PFSK-1 (cell line): ENCODE data around the gene PLIN3.

ENCODE experiments used
- FOXP2 ChIP-seq: optimal IDR thresholded peaks from 2 replicates; pipeline ENCODE3; 2011; ENCODE audit warnings: borderline replicate concordance, control low read depth, inconsistent platforms; ENCODE audit not compliant: insufficient read depth; ENCODE audit errors: extremely low read length, extremely low read depth
- POLR2AphosphoS5 ChIP-seq: IDR thresholded peaks from 2 replicates; pipeline ENCODE4 v1.6.1; 2012; ENCODE audit warnings: low read depth, mild to moderate bottlenecking, control low read depth, low read length, moderate library complexity
- SIN3A ChIP-seq: IDR thresholded peaks from 2 replicates; pipeline ENCODE4 v1.6.1; 2012; ENCODE audit warnings: mild to moderate bottlenecking, low read length, moderate library complexity, borderline replicate concordance; ENCODE audit not compliant: insufficient read depth
- TAF1 ChIP-seq: IDR thresholded peaks from 2 replicates; pipeline ENCODE4 v1.6.1; 2012; ENCODE audit warnings: low read length, control low read depth, borderline replicate concordance; ENCODE audit not compliant: insufficient read depth
- TF ChIP-seq, protein P1 (sequence below), 2 experiments: IDR thresholded peaks; 2 replicates each; pipeline versions ENCODE4 v1.6.1 to v1.8.0; 2011 to 2012; ENCODE audit warnings: low read depth in 2 of 2, low read length in 2 of 2, control low read depth in 1 of 2, inconsistent platforms in 1 of 2, mild to moderate bottlenecking in 1 of 2, moderate library complexity in 1 of 2; ENCODE audit not compliant: insufficient read depth in 1 of 2

The PLIN3 gene

DNA sequence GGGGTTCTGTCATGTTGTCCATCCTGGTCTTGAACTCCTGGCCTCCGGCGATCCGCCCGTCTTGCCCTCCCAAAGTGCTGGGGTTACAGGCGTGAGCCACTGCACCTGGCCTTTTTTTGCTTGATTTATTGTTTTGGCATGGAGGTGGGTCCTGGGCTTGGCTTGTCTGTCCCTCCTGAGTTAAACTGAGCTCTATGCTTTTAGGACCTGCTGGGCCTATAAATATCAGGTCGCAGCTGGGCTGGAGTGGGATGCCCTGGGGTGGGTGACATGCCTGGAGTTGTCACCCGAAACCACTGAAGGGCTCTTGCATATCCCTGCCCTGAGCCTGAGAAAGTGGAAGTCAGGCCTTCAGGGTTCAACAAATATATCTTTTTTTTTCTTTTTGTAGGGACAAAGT is 29.7 kb upstream of the PLIN3 start:
- TF ChIP-seq SIN3A (no peak), POLR2AphosphoS5 (no peak), TAF1 (no peak), FOXP2 (no peak)
- TF ChIP-seq, protein P1, sequence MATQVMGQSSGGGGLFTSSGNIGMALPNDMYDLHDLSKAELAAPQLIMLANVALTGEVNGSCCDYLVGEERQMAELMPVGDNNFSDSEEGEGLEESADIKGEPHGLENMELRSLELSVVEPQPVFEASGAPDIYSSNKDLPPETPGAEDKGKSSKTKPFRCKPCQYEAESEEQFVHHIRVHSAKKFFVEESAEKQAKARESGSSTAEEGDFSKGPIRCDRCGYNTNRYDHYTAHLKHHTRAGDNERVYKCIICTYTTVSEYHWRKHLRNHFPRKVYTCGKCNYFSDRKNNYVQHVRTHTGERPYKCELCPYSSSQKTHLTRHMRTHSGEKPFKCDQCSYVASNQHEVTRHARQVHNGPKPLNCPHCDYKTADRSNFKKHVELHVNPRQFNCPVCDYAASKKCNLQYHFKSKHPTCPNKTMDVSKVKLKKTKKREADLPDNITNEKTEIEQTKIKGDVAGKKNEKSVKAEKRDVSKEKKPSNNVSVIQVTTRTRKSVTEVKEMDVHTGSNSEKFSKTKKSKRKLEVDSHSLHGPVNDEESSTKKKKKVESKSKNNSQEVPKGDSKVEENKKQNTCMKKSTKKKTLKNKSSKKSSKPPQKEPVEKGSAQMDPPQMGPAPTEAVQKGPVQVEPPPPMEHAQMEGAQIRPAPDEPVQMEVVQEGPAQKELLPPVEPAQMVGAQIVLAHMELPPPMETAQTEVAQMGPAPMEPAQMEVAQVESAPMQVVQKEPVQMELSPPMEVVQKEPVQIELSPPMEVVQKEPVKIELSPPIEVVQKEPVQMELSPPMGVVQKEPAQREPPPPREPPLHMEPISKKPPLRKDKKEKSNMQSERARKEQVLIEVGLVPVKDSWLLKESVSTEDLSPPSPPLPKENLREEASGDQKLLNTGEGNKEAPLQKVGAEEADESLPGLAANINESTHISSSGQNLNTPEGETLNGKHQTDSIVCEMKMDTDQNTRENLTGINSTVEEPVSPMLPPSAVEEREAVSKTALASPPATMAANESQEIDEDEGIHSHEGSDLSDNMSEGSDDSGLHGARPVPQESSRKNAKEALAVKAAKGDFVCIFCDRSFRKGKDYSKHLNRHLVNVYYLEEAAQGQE (IDR thresholded peaks at IDR 0.05; ENCODE audit: insufficient read depth in 1 of 2, low read depth in 2 of 2, low read length in 2 of 2), result no peak

DNA sequence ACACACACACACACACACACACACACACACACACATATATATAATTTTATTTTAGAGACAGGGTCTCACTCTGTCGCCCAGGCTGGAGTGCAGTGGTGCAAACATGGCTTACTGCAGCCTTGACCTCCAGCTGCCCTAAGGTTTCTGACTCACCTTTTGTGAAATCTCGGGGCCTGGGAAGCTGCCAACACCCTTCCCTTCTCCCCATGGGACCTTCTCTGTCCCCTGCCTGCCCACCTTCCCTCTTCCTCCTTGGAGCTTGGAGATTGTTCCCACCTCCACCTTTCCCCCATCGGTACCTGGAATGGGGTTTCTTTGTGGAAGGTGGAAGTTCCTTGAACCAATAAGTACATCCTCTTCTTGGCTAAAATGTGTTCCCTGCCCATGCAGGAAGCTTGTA is 28.9 kb upstream of the PLIN3 start:
- TF ChIP-seq, protein P1 (IDR thresholded peaks at IDR 0.05; ENCODE audit: insufficient read depth in 1 of 2, low read depth in 2 of 2, low read length in 2 of 2), result no peak
- TF ChIP-seq TAF1 (no peak), FOXP2 (no peak), SIN3A (no peak), POLR2AphosphoS5 (no peak)

DNA sequence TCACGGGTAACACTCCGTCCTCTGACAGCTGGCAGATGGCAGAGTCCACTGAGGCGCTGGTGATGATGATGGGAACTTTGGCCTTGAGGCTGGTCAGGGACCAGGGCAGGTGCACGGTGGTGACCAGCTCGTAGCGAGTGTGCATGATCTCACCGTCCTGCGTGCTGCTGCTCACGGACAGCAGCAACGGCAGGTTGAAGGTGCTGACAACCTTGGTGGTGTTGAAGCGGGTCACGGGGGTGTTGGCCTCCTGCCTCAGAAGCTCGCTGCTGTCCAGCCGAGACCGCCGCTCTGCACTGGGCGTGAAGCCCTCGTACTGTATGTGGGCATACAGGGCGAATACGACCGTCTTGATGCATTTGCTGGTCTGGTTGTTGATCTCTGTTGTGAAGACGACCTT is 23.6 kb upstream of the PLIN3 start:
- no peak for TF ChIP-seq TAF1
- TF ChIP-seq, protein P1 (IDR thresholded peaks at IDR 0.05; ENCODE audit: insufficient read depth in 1 of 2, low read depth in 2 of 2, low read length in 2 of 2), result no peak
- TF ChIP-seq FOXP2, result no peak
- no peak for TF ChIP-seq POLR2AphosphoS5
- TF ChIP-seq SIN3A, result no peak

DNA sequence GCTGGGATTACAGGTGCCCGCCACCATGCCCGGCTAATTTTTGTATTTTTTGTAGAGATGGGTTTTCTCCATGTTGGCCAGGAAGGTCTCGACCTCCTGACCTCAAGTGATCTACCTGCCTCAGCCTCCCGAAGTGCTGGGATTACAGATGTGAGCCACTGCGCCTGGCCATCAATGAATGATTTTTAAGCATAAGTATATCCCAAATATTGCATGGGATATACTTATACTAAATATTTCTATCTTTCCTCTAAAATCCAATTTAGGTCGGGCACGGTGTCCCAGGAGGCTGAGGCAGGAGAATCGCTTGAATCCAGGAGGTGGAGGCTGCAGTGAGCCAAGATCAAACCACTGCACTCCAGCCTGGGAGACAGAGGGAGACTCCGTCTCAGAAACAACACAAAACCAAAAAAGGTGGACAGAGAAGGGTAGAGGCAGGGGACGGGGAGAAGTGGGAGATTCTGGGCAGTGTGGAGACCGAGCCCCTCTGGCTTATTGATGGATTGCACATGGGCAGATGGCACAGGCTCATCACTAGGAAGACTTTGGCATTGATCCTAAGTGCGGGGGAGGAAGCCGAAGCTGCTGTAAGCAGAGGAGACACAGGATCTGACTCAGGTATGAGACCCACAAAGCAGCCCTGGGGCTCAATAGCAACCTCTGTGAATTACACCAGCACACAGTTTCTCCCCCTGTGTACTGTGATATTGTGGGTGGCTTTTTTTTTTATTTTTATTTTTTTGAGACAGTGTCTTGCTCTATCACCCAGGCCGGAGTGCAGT is 21.8 kb upstream of the PLIN3 start:
- peak; percentile 49 for TF ChIP-seq FOXP2
- TF ChIP-seq, protein P1 (IDR thresholded peaks at IDR 0.05; ENCODE audit: insufficient read depth in 1 of 2, low read depth in 2 of 2, low read length in 2 of 2), result no peak

DNA sequence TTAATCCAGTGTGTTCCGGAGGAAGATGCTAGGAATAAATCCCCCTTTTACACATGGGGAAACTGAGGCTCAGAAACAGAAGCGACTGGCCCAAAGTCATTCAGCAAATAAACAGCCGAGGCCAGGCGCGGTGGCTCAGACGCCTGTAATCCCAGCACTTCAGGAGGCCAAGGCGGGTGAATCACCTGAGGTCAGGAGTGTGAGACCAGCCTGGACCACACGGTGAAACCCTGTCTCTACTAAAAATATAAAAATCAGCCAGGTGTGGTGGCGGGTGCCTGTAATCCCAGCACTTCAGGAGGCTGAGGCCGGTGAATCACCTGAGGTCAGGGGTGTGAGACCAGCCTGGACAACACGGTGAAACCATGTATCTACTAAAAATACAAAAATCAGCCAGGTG is 11.6 kb upstream of the PLIN3 start:
- TF ChIP-seq SIN3A (no peak), POLR2AphosphoS5 (no peak), TAF1 (no peak), FOXP2 (no peak)
- TF ChIP-seq, protein P1 (IDR thresholded peaks at IDR 0.05; ENCODE audit: insufficient read depth in 1 of 2, low read depth in 2 of 2, low read length in 2 of 2), result no peak
